ENCODE results near the gene ERGIC2.

The ERGIC2 gene

DNA sequence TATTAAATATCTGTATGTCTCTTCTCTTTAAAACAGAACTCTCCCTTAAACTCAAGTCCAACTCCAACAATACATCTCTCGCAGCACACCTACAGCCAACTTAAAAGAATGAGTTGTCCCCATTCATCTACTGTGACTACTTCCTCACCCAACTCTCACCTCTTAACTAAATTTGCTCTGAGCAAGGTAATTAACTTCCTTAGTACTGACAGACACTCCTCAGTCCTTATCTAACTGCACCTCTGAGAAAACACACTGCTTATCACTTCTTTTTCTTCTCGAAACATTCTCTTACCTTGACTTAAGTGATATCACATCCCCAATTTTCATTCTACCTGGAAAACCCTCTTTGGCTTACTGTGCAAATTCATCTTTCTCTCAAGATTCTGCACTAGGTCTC is 7.0 kb downstream of the ERGIC2 start:
- no peak for DNase-seq

DNA sequence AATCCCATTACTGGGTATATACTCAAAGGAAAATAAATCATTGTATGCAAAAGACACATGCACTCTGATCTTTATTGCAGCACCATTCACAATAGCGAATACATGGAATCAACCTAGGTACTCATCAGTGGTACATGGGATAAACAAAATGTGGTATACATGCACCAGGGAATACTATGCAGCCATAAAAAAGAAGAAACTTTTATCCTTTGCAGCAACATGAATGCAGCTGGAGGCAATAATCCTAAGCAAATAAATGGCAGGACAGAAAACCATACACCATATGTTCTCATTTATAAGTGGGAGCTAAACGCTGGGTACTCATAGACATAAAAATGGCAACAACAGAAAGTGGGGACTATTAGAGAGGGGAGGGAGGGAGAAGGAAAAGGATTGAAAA is 15.9 kb downstream of the ERGIC2 start:
- DNase-seq, result no peak

DNA sequence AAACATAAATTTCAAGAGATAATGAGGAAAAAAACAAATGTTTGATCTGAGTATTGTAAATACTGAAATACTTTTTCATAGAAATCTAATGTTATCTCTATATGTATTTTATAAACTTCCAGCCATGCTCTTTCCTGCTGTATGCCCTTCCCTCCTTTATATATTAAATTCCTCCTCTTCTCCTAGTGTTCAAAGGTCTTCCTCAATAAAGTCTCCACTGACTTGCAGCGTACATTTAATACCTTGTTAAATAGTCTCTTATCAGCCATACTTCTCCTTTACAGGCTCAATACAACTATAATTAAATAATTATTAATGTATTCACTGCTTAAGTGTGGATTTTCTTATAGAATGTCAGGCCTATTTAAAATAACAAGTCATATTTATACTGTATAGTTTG is 26.0 kb downstream of the ERGIC2 start:
- no peak for DNase-seq

DNA sequence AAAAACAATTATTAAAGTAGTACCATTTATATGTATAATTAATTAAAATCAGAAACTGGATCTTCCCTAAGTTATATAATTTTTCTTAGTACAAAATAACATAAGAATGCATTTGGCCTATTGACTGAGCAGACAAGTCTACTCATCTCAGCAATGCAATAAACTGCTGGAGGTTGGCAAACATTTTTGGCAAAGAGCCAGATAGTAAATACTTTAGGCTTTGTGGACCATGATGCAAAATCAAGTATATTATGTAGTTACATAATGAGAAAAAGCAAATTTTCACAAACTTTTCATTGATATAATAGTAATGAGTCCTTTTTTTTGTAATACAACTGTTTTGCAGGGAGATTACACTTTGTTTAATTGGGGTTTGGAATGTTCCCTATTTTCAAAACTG is 30.9 kb downstream of the ERGIC2 start:
- DNase-seq, result no peak

DNA sequence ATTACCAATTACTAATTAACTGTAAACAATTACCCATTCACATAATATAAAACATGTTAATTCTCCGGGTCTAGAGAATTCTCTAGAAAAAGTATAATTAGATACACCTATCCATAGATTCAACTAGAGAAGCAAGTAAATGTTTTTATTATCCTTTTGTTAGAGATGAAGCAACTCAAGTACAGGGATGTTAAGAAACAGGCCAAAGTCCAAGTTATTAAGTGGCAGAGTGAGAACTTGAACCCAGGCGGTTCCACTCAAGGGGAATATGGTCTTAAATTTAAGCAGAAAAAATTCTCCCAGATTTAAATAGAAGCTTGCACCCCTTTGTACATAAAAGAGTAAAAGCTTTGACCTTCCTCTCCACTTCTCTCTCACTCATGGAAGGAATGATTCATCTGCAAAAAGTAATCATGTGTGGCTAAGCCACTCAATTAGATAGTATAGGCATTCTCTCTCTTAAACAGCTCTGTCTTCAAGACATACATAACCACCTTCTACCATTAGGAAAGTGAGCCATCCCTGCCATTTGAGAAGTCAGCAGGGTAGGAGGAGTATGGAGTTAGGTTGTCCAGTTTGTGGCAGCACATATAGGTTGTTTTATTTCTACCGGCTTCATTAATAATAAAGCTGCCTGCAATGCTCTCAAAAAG is 34.1 kb downstream of the ERGIC2 start:
- DNase-seq, result no peak

DNA sequence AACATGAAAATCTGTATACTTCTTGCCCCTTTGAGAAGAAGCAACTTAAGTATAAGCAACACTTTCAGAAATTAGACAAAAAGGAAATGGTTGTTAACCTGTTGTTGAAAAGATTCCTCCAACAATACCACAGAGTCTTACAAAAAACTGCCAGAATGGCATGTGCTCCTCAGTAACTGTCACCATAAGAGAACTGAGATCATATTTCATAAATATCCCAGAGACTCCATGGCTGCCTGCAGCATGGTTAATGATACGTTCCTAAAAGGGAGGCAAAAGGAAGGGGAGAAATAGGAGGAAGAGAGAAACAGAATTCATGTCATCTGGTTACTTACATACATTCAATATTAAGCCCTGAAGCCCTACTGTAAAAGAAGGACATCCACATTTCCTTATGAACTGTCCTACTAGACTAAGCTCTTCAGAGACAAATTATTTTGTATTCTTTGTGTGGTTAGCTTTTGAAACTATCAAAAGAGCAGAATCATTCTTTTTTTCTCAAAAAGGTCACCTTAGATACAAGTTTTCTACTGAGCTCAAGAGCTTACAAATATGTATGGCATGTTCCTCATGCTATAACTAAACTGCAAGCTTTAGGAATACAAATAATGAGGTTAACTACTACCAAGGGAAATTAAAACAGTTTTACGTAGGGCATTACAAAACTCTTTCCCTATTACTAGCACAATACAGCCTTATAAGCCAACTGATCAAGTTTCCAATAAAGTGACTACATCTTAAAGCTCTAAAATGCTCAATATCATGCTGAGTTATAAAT is 37.8 kb downstream of the ERGIC2 start:
- no peak for DNase-seq

DNA sequence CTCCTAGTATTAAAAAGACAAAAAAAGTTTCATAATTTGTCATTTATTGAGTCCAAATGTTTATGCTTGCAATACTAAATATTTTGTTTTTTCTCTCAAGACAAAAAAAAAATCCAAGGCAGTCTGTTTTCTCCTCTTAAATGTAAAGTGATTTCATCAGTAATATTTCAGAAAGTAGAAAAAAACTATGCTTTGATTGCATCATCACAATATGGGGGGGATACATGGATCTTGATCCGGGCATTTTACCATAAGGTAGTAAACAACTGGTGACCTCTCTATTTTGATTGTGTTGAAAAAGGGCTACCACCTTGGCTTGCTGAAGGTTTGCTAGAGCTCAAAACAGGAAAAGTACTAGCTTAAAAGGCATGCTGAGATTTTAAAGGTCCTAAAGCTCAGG is 43.6 kb downstream of the ERGIC2 start:
- DNase-seq, result no peak

DNA sequence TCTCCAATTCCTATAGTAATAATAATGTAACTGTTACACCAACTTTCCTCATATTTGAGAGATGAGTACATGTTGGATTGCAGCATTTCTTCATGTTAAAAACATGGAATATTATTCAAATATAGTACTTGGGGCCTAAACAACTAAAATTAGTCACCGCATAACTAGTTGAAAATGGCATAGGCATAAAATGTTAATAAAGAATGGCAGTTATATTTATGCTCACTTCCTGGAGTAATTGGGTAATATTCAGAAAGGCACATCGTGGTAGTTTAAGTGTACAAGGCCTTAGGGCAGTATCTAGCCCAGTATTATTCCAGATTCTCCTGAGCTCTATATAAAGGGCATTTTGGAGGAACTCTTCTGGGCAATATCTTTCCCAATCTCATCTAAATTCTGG is 46.0 kb downstream of the ERGIC2 start:
- DNase-seq, result no peak

DNA sequence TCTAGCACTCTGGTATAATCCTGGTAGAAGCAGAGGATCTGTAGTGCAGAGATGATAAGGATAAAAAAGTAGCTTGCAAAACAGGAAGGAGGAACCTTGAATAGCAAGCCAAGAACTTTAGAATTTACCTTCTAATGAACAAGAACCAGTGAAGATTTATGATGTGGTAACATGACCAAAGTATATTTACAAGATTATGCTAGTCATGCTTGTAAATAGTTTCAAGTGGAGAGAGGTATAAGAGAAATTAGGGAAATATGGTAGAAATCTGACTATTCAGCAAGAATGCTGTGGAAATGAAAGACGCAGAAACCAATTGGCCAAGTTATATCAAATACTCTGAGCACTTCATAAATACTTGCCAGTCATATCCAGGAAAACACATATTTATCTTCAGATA is 47.8 kb downstream of the ERGIC2 start:
- no peak for DNase-seq

DNA sequence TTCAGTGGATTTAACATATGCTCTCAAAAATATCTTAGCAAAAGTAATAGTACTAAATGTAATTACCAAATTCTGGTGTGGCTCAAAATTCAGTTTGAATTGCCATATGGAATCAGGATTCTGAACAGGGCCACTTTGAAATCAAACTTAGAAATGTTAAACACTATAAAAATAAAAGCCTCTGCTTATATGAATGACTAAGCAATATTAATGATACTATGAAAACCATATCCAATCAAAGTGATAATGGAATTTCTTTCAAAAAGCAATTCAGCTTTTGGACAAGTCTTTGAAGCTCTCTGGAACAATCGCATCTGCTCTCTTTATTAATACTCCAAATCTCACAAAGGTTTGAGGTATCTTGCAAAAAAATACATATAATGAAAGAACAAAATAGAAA is 51.6 kb downstream of the ERGIC2 start:
- no peak for DNase-seq

DNA sequence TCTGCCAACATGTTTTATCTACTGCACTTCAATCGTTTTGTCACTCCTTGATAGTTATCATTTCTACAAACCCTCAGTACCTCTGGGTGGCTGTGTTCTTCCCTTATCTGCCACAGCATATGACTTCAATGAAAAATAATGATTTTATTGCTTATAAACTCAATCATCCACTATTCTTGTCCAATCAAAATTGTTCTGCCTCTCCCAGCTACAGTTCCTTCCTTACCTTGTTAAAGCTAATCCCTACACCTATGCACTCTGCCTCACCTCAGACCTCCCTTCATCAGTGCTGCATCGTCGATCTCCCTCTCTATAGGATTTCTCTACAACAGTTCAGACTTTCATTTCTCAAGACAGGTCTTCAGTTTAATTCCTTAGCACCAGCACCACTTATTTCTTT is 58.8 kb downstream of the ERGIC2 start:
- DNase-seq, result no peak

DNA sequence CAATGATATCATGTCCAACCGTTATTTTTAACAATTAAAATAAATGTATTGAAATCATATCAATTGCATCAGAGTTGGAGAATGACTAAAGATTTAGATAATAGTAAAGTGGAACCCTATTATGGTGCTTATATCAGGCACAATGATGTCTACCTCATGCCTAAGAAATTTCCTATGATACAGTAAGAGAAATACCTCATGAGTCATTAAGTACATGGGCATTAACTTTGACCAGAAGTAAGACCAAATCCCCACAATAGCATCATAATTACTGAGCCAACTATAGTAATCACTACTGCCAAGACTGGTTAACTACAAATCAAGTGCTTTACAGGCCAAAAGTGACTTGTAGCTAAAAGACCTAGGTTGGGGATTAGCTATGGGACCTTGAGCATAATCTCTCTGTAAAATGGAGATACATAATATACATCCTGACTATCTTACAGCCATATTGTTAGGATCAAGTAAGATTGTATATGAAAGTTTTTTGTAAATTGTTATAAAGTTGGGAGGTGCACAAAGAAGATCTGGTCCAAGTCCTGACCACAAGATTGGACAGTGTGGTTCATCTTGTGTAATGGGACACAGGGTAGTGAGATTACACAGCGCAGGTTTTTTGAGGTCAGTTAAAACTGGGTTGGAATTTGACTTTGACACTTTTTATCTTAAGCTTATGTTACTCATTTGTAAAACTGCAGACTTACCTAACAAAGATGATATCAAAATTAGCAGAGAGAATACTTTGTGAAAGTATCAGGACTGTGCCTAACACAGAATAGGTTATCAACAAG is 60.5 kb downstream of the ERGIC2 start:
- DNase-seq, result no peak

DNA sequence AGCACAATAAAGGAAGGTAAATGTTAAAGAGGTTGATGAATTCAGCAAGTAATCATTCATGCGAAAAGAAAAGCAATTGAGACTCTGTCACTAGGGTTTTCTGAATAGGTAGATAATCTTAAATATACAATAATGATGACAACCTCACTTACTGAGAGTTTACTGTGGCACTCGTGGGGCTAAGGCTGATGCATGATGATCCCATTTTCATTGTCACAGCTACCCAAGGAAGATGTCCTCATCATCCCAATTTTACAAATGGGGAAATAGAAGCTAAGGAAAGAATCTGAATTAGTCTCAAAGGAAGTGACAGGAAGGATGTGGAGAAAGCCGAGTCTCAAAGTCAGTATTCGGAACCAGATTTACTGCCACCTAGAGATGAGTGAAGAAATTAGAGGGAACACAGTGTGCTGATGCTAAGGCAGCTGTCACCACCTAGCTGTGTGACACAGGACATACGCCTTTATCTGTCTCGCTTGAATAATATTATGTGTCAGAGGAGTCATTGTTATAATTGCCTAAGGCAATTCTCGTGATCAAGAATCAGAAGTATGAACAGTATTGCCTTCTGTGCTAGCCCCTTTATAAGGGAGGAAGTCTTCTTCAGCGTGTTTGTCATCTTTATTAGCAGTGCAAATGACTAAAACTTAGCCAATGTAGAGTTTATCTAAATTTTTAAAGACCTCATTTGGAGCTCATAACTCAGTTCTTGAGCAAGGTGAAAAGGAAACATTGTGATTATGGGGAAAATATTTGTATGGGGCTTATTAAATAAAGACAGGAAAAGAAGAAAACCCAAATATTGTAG is 63.2 kb downstream of the ERGIC2 start:
- peak; percentile 35 for DNase-seq

DNA sequence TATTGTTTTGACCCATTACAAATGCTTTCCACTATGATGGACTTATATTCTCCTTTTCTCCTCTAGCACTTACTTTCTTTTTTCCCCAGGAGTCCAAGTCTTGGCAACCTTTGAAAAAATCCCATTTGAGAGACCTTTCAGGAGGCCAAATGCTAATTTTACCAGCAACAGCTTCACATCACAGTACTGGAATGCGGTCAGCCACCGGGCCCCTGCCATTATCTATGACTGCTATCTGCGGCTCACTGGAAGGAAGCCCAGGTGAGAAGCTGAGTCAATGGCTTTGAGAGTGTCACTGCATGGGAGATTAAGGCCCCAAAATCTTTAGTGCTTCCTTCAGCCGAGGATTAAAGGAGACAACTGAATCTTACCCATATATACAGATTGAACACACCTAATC is 64.2 kb downstream of the ERGIC2 start:
- DNase-seq, result no peak

DNA sequence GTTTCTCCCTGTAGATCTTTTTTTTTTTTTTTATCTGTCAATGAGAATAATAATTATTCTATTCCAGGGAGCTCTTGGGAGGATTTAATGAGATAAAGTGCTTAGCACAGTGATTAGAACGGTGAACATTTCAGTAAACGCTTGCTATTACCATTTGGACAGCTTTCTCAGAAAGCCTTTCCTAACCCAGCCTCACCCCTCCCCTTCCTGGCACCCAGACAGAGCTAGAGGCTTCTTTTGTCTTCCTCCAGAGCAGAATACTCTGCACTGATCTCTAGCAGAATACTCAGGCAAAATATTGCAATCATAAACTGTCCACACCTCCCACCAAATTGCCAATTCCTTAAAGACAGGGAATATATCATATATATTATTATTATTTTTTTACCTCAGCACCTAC is 66.6 kb downstream of the ERGIC2 start:
- DNase-seq, result no peak

DNA sequence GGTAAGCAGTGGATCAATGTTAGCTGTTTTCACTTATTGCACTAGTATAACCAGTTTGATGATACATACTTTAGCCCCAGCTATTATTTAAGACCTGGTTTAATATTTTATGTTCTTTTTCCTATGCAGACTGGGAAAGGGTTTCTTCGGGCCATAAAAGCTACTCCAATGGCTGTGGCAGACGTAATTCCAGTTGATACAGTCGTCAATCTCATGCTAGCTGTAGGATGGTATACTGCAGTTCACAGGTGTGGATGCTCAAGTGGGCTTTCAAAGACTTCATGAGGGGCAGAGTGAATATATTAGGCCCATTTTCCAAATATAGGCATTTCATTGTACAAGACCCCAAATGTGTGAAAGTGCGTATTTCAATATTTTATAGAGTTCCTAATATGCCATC is 70.1 kb downstream of the ERGIC2 start:
- DNase-seq, result no peak

DNA sequence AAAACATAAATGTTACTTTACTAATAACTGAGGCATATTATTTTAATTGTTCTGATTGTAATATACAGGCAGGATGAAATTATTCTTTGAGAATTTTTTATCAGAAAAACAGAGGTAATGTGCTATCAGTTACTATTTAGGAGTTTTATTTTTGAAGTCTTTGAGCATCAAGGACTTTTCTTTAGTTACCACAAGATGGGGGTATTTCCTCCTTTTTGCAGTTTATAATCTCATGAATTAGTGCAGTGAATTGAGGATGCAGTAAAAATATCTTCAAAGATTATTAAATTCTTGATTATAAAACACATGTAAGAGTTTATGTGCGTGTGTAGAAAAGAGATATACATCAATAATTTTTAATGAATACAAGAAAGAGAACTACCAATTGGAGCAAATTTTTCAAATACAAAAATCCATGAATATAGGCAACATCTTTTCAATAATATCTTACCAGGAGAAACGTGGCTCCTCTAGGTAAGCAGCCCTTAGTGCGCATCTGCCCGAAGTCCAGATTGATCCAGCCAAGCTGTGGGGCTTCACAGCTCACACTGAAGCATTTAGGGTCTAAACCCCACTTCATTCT is 71.6 kb downstream of the ERGIC2 start:
- no peak for DNase-seq

DNA sequence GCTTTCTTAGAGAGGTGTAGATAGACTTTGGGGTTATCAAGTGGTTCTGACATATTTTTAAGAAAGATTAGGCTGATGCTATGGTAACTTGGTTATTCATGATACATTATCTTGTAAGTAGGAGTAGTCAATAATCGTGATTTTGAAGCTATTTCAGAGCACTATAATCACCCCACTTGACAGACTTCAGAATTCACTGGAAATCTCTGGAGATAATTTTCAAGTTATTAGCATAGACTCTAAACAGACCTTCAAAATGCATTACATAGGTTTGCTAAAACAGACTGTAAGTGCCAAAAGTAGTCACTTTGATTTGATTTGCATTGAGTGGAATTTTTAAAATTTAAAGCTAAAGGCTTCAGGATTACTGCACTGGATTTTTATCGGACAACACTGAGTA is 74.3 kb downstream of the ERGIC2 start:
- DNase-seq, result no peak

DNA sequence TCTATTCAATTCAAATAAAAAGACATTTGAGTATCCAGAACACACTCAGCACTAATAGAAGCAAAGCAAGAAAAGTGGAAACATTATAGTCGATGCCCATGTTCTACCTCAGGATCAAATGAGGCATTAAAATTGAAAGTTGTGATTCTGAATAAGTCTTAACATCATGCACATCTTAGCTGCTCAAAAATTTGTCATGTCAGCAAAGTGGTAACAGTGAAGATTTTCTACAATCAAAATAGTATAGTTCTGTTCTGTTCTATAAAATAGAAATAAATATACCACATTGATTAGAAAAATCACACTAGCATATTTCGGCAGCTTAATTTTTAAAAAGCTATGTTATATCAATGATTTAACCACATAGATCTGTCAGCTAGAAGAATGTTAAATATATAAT is 74.7 kb downstream of the ERGIC2 start:
- DNase-seq, result no peak

DNA sequence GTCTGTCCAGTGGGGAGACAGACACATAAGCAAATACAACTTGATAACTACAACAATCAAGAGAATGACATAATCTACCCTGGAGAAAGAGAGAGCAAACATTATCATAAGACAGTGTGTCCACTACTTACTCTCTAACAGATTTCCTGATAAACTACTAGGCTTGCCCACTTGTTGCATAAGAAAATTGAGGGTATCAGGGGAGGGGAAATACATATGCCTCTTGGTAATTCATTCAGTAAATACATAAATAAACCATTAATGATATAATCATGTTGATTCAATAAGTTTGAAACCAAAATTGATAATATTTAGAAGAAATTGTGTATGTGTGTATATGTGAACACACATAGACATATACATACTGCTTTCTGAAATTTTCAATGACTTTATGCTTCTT is 76.6 kb downstream of the ERGIC2 start:
- DNase-seq, result no peak

DNA sequence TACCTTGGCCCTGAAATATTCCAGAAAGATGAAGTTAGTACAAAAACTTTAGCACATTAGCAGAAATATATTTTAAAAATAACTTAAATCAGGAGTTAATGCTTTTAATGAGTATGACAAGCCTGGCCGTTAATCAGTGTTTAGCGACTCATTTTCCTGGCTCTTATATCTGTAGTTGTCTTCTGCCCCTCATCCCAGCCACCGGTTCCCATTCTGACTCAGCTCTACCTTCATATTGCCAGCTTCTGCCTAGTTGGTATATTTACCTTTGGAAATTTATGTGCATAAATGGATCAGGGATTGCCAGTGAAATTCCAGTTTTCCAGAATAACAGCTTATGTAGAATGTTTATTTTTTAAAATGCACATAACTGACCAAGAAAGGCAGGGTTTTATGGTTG is 79.9 kb downstream of the ERGIC2 start:
- DNase-seq, result no peak

DNA sequence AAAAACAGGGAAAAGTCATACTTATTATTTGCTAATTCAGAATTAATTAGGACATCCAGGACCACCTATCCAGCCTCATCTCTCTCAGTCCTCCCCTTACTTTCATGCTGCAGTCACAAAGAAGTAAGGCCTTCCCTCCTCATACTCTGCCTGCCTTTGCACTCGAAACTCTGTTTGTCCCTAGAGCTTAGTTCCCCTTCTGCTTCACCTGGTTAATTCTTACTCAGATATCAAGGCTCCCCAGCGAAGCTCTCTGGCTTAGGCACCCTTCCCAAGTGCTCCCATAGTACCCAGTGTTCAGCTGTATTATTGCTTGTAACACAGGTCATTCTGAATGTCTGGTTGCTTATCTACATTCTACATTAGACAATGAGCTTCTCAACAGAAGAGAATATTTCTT is 81.3 kb downstream of the ERGIC2 start:
- DNase-seq, result no peak

DNA sequence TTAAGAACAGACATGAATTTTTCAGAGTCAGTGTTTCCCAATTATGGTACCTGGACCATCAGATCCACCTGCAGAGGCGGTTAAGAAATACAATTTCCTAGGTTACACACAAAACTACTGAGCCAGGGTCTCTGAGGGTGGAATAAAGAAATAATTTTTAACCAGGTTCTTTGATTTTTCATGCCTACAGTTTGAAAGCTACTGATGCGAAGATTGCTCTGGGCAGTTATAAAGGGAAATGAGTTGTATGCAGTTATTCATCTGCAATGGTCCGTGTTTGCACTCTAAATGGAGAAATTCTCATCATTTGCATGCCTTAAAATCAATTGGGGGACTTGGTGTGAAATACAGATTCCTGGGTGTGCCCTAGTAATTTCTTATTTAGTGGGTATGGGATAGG is 89.7 kb downstream of the ERGIC2 start:
- no peak for DNase-seq
